Measurements from ENCODE around the gene RPS16. TPM values are rescaled to one million over a fixed set of nuclear protein-coding genes. Genes with fewer than 3 reads are reported as not detected.

The RPS16 gene
- total RNA-seq, 1 donor from 2014 or later = 1,065 TPM

DNA sequence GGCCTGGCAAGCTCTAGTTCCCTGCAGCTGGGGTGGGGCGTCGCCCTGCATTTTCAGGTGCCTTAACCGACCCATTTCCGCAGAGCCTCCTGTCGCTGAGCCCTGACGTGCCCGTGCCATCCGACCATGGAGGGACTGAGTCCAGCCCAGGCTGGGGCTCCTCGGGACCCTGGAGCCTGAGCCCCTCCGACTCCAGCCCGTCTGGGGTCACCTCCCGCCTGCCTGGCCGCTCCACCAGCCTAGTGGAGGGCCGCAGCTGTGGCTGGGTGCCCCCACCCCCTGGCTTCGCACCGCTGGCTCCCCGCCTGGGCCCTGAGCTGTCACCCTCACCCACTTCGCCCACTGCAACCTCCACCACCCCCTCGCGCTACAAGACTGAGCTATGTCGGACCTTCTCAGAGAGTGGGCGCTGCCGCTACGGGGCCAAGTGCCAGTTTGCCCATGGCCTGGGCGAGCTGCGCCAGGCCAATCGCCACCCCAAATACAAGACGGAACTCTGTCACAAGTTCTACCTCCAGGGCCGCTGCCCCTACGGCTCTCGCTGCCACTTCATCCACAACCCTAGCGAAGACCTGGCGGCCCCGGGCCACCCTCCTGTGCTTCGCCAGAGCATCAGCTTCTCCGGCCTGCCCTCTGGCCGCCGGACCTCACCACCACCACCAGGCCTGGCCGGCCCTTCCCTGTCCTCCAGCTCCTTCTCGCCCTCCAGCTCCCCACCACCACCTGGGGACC lies 27.9 kb downstream of the RPS16 start:
- Mint-ChIP-seq H3K36me3 (ENCODE audit: low read depth) (peaks cover 12% of the 10 kb centered on the region), H3K4me3 (ENCODE audit: unreplicated experiment) (peak overlapping the region; percentile 90), H3K4me1 (ENCODE audit: low read depth) (peaks cover 57% of the 10 kb centered on the region), H3K27ac (ENCODE audit: unreplicated experiment) (peak overlapping the region; percentile 94), H3K9me3 (ENCODE audit: low read depth) (no peaks in the 10 kb centered on the region), H3K27me3 (ENCODE audit: low read depth) (no peaks in the 10 kb centered on the region)
- DNase-seq (ENCODE audit: low spot score) = no peak
- TF ChIP-seq, protein P1, sequence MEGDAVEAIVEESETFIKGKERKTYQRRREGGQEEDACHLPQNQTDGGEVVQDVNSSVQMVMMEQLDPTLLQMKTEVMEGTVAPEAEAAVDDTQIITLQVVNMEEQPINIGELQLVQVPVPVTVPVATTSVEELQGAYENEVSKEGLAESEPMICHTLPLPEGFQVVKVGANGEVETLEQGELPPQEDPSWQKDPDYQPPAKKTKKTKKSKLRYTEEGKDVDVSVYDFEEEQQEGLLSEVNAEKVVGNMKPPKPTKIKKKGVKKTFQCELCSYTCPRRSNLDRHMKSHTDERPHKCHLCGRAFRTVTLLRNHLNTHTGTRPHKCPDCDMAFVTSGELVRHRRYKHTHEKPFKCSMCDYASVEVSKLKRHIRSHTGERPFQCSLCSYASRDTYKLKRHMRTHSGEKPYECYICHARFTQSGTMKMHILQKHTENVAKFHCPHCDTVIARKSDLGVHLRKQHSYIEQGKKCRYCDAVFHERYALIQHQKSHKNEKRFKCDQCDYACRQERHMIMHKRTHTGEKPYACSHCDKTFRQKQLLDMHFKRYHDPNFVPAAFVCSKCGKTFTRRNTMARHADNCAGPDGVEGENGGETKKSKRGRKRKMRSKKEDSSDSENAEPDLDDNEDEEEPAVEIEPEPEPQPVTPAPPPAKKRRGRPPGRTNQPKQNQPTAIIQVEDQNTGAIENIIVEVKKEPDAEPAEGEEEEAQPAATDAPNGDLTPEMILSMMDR (IDR thresholded peaks at IDR 0.05) = no peak

DNA sequence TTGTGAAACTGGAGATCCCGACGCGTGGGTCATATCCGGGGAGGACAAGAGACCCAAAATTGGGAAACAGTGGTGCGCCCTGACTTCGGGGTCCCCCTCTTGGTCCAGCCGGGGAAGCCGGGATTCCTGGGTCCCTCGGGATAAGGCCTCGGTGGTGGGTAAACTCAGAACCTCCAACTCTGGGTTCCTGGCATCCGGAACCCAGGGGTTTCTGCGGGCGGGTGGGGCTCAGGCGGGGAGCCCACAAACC lies 28.4 kb downstream of the RPS16 start:
- H3K4me1 Mint-ChIP-seq (ENCODE audit: low read depth) = peaks cover 62% of the 10 kb centered on the region
- DNase-seq (ENCODE audit: low spot score) = no peak
- H3K27me3 Mint-ChIP-seq (ENCODE audit: low read depth) = no peaks in the 10 kb centered on the region
- H3K36me3 Mint-ChIP-seq (ENCODE audit: low read depth) = peaks cover 12% of the 10 kb centered on the region
- peak overlapping the region; percentile 90 for H3K4me3 Mint-ChIP-seq (ENCODE audit: unreplicated experiment)
- peak overlapping the region; percentile 94 for H3K27ac Mint-ChIP-seq (ENCODE audit: unreplicated experiment)
- TF ChIP-seq, protein P1 (IDR thresholded peaks at IDR 0.05) = no peak
- H3K9me3 Mint-ChIP-seq (ENCODE audit: low read depth) = no peaks in the 10 kb centered on the region

DNA sequence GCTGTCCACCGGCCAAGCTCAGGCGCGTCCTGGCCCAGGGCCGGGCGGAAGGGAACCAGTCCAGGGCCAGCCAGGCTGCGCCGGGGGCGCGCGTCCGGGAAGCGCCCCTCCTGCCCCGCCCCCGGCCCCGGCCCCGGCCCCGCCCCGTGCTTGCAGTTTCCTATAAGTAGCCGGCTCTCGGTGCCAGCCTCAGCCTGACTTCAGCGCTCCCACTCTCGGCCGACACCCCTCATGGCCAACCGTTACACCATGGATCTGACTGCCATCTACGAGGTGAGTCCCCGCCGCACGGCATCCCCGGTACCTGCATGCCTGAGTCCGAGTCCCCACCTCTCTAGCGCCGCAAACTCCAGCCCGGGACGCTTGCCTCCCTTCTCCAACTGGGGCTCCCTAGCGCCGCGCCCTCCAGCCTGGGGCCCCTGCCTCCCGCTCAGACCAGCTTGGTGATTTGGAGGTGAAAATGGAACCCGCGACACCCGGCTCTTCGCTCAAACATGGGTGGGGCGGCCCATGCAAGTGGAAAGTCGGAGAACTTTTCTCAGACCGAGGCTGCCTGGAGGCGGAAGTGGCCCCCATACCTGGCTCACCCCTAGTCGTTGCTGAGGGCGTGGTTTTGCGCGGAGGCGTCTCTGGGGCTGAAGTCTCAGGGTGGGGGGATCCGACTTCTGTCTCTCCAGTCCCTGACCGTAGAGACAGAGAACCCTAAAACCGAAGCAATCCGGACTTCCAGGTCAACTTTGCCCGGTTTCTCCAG lies 28.9 kb downstream of the RPS16 start, which contains the start of gene ZFP36:
Gene ZFP36 (plus strand): TSS at position 192 of the 754 bp plus-strand sequence. CDS start 58 bp downstream, at position 250.
- TF ChIP-seq, protein P1 (IDR thresholded peaks at IDR 0.05) = peak; percentile 19
- peak within 1 kb of the TSS; percentile 99 for H3K27ac Mint-ChIP-seq (ENCODE audit: unreplicated experiment)
- peaks cover 67% of the 10 kb centered on the region for H3K4me1 Mint-ChIP-seq (ENCODE audit: low read depth)
- peak within 1 kb of the TSS; percentile 90 for H3K4me3 Mint-ChIP-seq (ENCODE audit: unreplicated experiment)
- no peak for DNase-seq (ENCODE audit: low spot score)
- H3K9me3 Mint-ChIP-seq (ENCODE audit: low read depth) = no peaks in the 10 kb centered on the region
- peaks cover 12% of the 10 kb centered on the region for H3K36me3 Mint-ChIP-seq (ENCODE audit: low read depth)
- H3K27me3 Mint-ChIP-seq (ENCODE audit: low read depth) = no peaks in the 10 kb centered on the region

DNA sequence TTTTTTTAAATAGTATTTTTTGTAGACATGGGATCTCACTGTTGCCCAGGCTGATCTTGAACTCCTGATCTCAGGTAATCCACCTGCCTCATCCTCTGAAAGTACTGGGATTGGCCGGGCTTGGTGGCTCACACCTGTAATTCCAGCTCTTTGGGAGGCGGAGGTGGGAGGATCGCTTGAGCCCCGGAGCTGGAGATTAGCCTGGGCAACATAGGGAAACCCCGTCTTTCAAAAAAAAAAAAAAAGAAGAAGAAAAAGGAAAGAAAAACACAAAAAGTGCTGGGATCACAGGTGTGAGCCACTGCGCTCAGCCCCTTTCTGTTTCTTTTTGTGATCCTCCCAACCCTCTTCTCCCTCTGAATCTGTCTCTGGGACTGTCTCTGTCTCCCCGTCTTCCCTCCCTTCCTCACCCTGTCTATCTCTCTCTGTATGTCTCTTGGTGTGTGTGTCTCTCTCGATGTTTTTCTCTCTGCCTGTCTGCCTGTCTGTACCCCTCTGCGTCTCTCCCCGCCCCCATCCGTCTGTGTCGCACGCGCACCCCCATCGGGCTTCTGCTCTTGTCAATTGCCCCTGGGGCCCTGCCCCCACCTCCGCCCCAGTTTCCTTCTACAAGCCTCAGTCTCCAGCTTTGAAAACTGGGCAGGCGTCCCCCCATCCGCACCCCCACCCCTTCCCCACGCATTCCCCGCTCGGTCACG lies 29.6 kb downstream of the RPS16 start:
- Mint-ChIP-seq H3K9me3 (ENCODE audit: low read depth) (no peaks in the 10 kb centered on the region), H3K36me3 (ENCODE audit: low read depth) (peaks cover 12% of the 10 kb centered on the region), H3K4me3 (ENCODE audit: unreplicated experiment) (peak overlapping the region; percentile 90), H3K4me1 (ENCODE audit: low read depth) (peaks cover 68% of the 10 kb centered on the region), H3K27ac (ENCODE audit: unreplicated experiment) (peak overlapping the region; percentile 99), H3K27me3 (ENCODE audit: low read depth) (no peaks in the 10 kb centered on the region)
- TF ChIP-seq, protein P1 (IDR thresholded peaks at IDR 0.05) = no peak
- DNase-seq (ENCODE audit: low spot score) = no peak

DNA sequence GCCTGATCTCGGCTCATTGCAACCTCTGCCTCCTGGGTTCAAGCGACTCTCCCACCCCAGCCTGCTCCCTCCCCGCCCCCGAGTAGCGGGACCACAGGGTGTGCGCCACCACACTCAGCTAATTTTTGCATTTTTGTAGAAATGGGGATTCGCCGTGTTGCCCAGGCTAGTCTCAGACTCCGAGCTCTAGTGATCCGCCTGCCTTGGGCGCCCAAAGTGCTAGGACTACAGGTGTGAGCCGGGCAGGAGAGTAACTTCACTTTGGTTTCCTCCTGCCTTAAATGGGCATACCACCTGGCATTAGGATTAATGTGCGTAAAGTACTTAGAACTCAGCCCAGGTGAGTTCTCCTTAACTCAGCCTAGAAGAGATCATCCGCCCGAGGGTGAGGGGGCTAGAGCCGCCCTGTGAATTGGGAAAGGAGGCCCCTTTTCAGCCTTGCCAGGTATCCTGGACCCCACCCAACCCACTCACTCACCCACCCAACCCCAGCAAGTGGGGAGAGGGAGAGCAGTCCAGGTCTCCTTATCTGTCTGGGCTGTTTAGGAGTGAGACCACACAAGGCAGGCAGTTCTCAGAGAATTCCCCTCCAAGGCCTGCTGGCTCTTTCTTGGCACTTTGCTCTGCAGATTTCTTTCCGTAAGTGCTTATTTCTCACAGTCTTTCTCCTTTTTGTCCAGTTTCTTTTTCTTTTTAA lies 30.3 kb downstream of the RPS16 start:
- DNase-seq (ENCODE audit: low spot score) = no peak
- peaks cover 12% of the 10 kb centered on the region for H3K36me3 Mint-ChIP-seq (ENCODE audit: low read depth)
- H3K4me1 Mint-ChIP-seq (ENCODE audit: low read depth) = peaks cover 64% of the 10 kb centered on the region
- no peak overlapping the region for H3K4me3 Mint-ChIP-seq (ENCODE audit: unreplicated experiment)
- no peaks in the 10 kb centered on the region for H3K9me3 Mint-ChIP-seq (ENCODE audit: low read depth)
- TF ChIP-seq, protein P1 (IDR thresholded peaks at IDR 0.05) = no peak
- H3K27ac Mint-ChIP-seq (ENCODE audit: unreplicated experiment) = peak overlapping the region; percentile 99
- no peaks in the 10 kb centered on the region for H3K27me3 Mint-ChIP-seq (ENCODE audit: low read depth)

Data from chondrocyte (in vitro differentiated cells).